Breast epithelium (tissue), 3 donors: ENCODE results near the gene SAMD3.

Source experiments
- POLR2A ChIP-seq: fragments of 450-650 bp; IDR thresholded peaks from one replicate; pipeline ENCODE4 v1.6.1; 2016; ENCODE audit warnings: antibody characterized with exemption, mild to moderate bottlenecking, moderate library complexity
- POLR2AphosphoS5 ChIP-seq, 3 donors: sonication (generic); formaldehyde crosslinking; IDR thresholded peaks; one replicate each; pipeline ENCODE4 v1.6.1; 2017; ENCODE audit warnings: antibody characterized with exemption in 3 of 3
- TF ChIP-seq, protein P1 (sequence below), 3 donors: fragments of 450-650 bp; IDR thresholded peaks; one replicate each; pipeline ENCODE4 v1.5.1; 2016 to 2017; ENCODE audit warnings: antibody characterized with exemption in 3 of 3, mild to moderate bottlenecking in 3 of 3, moderate library complexity in 3 of 3

GRCh38 chr6:130187335-130188206, 35.2 kb downstream of the SAMD3 start:
- TF ChIP-seq, protein P1, sequence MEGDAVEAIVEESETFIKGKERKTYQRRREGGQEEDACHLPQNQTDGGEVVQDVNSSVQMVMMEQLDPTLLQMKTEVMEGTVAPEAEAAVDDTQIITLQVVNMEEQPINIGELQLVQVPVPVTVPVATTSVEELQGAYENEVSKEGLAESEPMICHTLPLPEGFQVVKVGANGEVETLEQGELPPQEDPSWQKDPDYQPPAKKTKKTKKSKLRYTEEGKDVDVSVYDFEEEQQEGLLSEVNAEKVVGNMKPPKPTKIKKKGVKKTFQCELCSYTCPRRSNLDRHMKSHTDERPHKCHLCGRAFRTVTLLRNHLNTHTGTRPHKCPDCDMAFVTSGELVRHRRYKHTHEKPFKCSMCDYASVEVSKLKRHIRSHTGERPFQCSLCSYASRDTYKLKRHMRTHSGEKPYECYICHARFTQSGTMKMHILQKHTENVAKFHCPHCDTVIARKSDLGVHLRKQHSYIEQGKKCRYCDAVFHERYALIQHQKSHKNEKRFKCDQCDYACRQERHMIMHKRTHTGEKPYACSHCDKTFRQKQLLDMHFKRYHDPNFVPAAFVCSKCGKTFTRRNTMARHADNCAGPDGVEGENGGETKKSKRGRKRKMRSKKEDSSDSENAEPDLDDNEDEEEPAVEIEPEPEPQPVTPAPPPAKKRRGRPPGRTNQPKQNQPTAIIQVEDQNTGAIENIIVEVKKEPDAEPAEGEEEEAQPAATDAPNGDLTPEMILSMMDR (IDR thresholded peaks at IDR 0.05), result no peak
- TF ChIP-seq POLR2A, result no peak
- TF ChIP-seq POLR2AphosphoS5 (IDR thresholded peaks at IDR 0.05), result no peak
